ENCODE measurements around the gene OR6N1.

DNA sequence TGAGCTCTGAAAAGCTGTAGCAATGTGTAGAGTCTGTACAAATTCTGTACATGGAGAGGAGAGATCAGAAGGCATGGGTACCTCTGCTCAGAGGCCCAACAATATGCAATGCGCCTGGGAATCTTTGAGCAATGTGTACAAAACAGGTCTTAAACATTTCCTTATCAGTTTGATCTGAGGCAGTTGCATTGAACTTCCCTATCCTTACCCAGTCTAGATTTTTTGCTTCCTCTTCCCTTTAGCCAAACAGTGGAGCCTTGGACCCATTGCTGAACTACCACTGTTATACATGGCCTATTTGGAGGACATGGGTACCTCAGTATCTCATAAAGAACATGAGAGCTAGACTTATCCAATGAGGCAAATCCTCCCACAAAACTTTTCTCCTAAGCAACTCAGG is 46.6 kb upstream of the OR6N1 start:
- TF ChIP-seq POLR2AphosphoS5 (IDR thresholded peaks at IDR 0.05), result no peak
- no peak for TF ChIP-seq EP300 (IDR thresholded peaks at IDR 0.05)
- TF ChIP-seq, protein P1, sequence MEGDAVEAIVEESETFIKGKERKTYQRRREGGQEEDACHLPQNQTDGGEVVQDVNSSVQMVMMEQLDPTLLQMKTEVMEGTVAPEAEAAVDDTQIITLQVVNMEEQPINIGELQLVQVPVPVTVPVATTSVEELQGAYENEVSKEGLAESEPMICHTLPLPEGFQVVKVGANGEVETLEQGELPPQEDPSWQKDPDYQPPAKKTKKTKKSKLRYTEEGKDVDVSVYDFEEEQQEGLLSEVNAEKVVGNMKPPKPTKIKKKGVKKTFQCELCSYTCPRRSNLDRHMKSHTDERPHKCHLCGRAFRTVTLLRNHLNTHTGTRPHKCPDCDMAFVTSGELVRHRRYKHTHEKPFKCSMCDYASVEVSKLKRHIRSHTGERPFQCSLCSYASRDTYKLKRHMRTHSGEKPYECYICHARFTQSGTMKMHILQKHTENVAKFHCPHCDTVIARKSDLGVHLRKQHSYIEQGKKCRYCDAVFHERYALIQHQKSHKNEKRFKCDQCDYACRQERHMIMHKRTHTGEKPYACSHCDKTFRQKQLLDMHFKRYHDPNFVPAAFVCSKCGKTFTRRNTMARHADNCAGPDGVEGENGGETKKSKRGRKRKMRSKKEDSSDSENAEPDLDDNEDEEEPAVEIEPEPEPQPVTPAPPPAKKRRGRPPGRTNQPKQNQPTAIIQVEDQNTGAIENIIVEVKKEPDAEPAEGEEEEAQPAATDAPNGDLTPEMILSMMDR (IDR thresholded peaks at IDR 0.05), result no peak

Data from upper lobe of left lung (tissue), 4 donors.